SK-N-SH (cell line): Measurements from ENCODE around the gene LRRC56.

Experiments used
- CHD2 ChIP-seq: fragments of 150-350 bp; IDR thresholded peaks from 2 replicates; pipeline ENCODE4 v1.6.1; 2018; ENCODE audit warnings: low read length; ENCODE audit not compliant: partially characterized antibody
- CTCF ChIP-seq: fragments of 200-600 bp; sonication (generic); IDR thresholded peaks from 2 replicates; pipeline ENCODE4 v1.6.1; 2017; ENCODE audit warnings: antibody characterized with exemption, mild to moderate bottlenecking, moderate library complexity
- EZH2phosphoT487 ChIP-seq: fragments of 200-600 bp; sonication (generic); IDR thresholded peaks from 2 replicates; pipeline ENCODE4 v1.6.1; 2017; ENCODE audit warnings: low read depth, mixed run types, mild to moderate bottlenecking, antibody characterized with exemption, moderate library complexity, borderline replicate concordance
- MEF2A ChIP-seq: IDR thresholded peaks from 2 replicates; pipeline ENCODE4 v1.4.0; 2012; ENCODE audit warnings: low read depth, borderline replicate concordance
- PBX3 ChIP-seq: IDR thresholded peaks from 2 replicates; pipeline ENCODE4; 2012
- POLR2AphosphoS5 ChIP-seq: IDR thresholded peaks from 2 replicates; pipeline ENCODE4 v1.6.1; 2012; ENCODE audit warnings: low read depth, low read length
- RCOR1 ChIP-seq: fragments of 150-350 bp; IDR thresholded peaks from 2 replicates; pipeline ENCODE4 v1.6.1; 2017; ENCODE audit warnings: antibody characterized with exemption, low read length
- SIN3A ChIP-seq: IDR thresholded peaks from 2 replicates; pipeline ENCODE4 v1.6.1; 2012; ENCODE audit warnings: low read depth, mild to moderate bottlenecking, low read length, moderate library complexity, borderline replicate concordance
- YY1 ChIP-seq: IDR thresholded peaks from 2 replicates; pipeline ENCODE4 v1.4.0; 2012; ENCODE audit warnings: low read depth, mild to moderate bottlenecking
- TF ChIP-seq, protein P1 (sequence below): IDR thresholded peaks from 2 replicates; pipeline ENCODE4 v1.6.1; 2012; ENCODE audit warnings: mild to moderate bottlenecking, low read depth, low read length, moderate library complexity
- TF ChIP-seq, protein P2 (sequence below): fragments of 150-350 bp; IDR thresholded peaks from 2 replicates; pipeline ENCODE4 v1.6.1; 2017; ENCODE audit warnings: antibody characterized with exemption, low read length, low read depth, borderline replicate concordance
- TF ChIP-seq, protein P3 (sequence below): IDR thresholded peaks from 2 replicates; pipeline ENCODE4 v1.4.0; 2012; ENCODE audit warnings: low read depth, borderline replicate concordance
- TF ChIP-seq, protein P4 (sequence below): IDR thresholded peaks from 2 replicates; pipeline ENCODE4 v1.4.0; 2012; ENCODE audit warnings: low read depth

DNA sequence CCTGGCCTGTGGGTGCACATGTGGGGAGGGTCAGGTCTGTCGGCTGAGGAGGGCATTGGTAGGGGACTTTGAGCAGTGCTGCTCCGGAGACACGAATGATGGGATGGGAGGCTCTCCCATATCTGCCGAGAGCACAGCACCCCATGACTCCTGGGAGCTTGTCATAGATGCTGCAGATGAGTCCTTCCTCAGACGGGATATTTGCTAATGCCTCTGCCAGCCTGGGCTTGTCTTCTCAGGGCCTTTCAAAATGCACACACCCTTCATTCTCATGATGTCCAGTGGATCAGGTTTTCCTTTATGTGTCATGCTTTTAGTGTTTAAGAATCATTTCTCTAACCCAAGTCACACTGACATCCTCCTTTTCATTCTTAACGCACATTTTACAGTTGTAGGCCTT, 22.2 kb upstream of the LRRC56 start:
- TF ChIP-seq POLR2AphosphoS5 (no peak), SIN3A (no peak), MEF2A (no peak), EZH2phosphoT487 (no peak), CTCF (no peak), YY1 (no peak), RCOR1 (no peak), CHD2 (no peak), PBX3 (no peak)
- TF ChIP-seq, protein P1, sequence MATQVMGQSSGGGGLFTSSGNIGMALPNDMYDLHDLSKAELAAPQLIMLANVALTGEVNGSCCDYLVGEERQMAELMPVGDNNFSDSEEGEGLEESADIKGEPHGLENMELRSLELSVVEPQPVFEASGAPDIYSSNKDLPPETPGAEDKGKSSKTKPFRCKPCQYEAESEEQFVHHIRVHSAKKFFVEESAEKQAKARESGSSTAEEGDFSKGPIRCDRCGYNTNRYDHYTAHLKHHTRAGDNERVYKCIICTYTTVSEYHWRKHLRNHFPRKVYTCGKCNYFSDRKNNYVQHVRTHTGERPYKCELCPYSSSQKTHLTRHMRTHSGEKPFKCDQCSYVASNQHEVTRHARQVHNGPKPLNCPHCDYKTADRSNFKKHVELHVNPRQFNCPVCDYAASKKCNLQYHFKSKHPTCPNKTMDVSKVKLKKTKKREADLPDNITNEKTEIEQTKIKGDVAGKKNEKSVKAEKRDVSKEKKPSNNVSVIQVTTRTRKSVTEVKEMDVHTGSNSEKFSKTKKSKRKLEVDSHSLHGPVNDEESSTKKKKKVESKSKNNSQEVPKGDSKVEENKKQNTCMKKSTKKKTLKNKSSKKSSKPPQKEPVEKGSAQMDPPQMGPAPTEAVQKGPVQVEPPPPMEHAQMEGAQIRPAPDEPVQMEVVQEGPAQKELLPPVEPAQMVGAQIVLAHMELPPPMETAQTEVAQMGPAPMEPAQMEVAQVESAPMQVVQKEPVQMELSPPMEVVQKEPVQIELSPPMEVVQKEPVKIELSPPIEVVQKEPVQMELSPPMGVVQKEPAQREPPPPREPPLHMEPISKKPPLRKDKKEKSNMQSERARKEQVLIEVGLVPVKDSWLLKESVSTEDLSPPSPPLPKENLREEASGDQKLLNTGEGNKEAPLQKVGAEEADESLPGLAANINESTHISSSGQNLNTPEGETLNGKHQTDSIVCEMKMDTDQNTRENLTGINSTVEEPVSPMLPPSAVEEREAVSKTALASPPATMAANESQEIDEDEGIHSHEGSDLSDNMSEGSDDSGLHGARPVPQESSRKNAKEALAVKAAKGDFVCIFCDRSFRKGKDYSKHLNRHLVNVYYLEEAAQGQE, result no peak
- TF ChIP-seq, protein P2, sequence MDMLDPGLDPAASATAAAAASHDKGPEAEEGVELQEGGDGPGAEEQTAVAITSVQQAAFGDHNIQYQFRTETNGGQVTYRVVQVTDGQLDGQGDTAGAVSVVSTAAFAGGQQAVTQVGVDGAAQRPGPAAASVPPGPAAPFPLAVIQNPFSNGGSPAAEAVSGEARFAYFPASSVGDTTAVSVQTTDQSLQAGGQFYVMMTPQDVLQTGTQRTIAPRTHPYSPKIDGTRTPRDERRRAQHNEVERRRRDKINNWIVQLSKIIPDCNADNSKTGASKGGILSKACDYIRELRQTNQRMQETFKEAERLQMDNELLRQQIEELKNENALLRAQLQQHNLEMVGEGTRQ, result no peak
- TF ChIP-seq, protein P3, sequence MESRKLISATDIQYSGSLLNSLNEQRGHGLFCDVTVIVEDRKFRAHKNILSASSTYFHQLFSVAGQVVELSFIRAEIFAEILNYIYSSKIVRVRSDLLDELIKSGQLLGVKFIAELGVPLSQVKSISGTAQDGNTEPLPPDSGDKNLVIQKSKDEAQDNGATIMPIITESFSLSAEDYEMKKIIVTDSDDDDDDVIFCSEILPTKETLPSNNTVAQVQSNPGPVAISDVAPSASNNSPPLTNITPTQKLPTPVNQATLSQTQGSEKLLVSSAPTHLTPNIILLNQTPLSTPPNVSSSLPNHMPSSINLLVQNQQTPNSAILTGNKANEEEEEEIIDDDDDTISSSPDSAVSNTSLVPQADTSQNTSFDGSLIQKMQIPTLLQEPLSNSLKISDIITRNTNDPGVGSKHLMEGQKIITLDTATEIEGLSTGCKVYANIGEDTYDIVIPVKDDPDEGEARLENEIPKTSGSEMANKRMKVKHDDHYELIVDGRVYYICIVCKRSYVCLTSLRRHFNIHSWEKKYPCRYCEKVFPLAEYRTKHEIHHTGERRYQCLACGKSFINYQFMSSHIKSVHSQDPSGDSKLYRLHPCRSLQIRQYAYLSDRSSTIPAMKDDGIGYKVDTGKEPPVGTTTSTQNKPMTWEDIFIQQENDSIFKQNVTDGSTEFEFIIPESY, result no peak
- TF ChIP-seq, protein P4, sequence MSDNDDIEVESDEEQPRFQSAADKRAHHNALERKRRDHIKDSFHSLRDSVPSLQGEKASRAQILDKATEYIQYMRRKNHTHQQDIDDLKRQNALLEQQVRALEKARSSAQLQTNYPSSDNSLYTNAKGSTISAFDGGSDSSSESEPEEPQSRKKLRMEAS, result no peak
